Effector memory CD8-positive, alpha-beta T cell (primary cell): ENCODE results near the gene NLRX1.
"Not testable (repeated sequence)": the region's sequence is repeated elsewhere in the genome, so short reads cannot be mapped to it uniquely, and the experiment has no call there.

Source experiments
- ATAC-seq: fragments of 150-1000 bp; cut with Tn5 transposase; replicated peaks from 2 replicates; pipeline ENCODE4 v1.10.0; 2021; ENCODE audit warnings: mild to moderate bottlenecking, moderate library complexity
- DNase-seq, 3 experiments: peaks; one replicate each; pipeline ENCODE4 v3.0.0; 2021
- H3K27ac Mint-ChIP-seq, 2 donors: one replicate each; pipeline ENCODE4 v1.8.0; 2022; ENCODE audit warnings: mild to moderate bottlenecking in 2 of 2, mixed read lengths in 2 of 2, moderate library complexity in 2 of 2
- H3K27me3 Mint-ChIP-seq, 2 donors: one replicate each; pipeline ENCODE4 v1.8.0; 2022; ENCODE audit warnings: mixed read lengths in 2 of 2
- H3K36me3 Mint-ChIP-seq: one replicate; pipeline ENCODE4 v1.8.0; 2022; ENCODE audit warnings: mild to moderate bottlenecking, moderate library complexity, mixed read lengths; ENCODE audit not compliant: insufficient read depth
- H3K4me1 Mint-ChIP-seq, 2 donors: one replicate each; pipeline ENCODE4 v1.8.0; 2022; ENCODE audit warnings: low read depth in 2 of 2, mixed read lengths in 2 of 2
- H3K4me3 Mint-ChIP-seq, 2 donors: one replicate each; pipeline ENCODE4 v1.8.0; 2022; ENCODE audit warnings: mild to moderate bottlenecking in 2 of 2, mixed read lengths in 2 of 2, moderate library complexity in 2 of 2
- H3K9me3 Mint-ChIP-seq, 2 donors: one replicate each; pipeline ENCODE4 v1.8.0; 2022; ENCODE audit warnings: mixed read lengths in 2 of 2
- total RNA-seq, 9 experiments: gene quantifications; one replicate each; lab custom pipeline; 2026; lab: John Stamatoyannopoulos, UW

Gene NLRX1
- total RNA-seq: 8.9 to 19.2 (median 13.4) reads per million in 9 experiments

GRCh38 chr11:119168471-119169281 lies at the start of gene NLRX1:
NLRX1 (plus strand) TSS chr11:119168725; CDS start chr11:119171404, 2,679 bp downstream.
- Mint-ChIP-seq H3K27me3 (no peaks in the 10 kb centered on the region), H3K4me3 (peak within 1 kb of the TSS; percentile 87 to 89), H3K27ac (peak within 1 kb of the TSS; percentile 83 to 91)

GRCh38 chr11:119118946-119119345 lies 49.6 kb upstream of the NLRX1 start:
- Mint-ChIP-seq H3K9me3 (no peaks in the 10 kb centered on the region), H3K4me3 (no peak overlapping the region), H3K36me3 (peaks cover 25% of the 10 kb centered on the region), H3K27me3 (no peaks in the 10 kb centered on the region), H3K27ac (no peak overlapping the region), H3K4me1 (peaks cover 30 to 43% of the 10 kb centered on the region in 2 donors)
- DNase-seq (no peak), ATAC-seq (no peak)

More at GRCh38 chr11:119168471-119169281, at the start of gene NLRX1:
- peaks cover 0 to 3% of the 10 kb centered on the region in 2 donors for H3K4me1 Mint-ChIP-seq
- H3K36me3 Mint-ChIP-seq: peaks cover 8% of the 10 kb centered on the region
- peak; percentile 98 for ATAC-seq
- no peaks in the 10 kb centered on the region for H3K9me3 Mint-ChIP-seq
- peak; percentile 79 to 85 (median 81) for DNase-seq

- H3K4me3 Mint-ChIP-seq: peak overlapping the region; percentile 85 to 91
- DNase-seq (no peak), ATAC-seq (no peak)
- H3K9me3 Mint-ChIP-seq: no peaks in the 10 kb centered on the region
- peak overlapping the region; percentile 81 to 94 for H3K27ac Mint-ChIP-seq
- H3K36me3 Mint-ChIP-seq: peaks cover 26% of the 10 kb centered on the region
- H3K4me1 Mint-ChIP-seq: peaks cover 25 to 42% of the 10 kb centered on the region in 2 donors
- no peaks in the 10 kb centered on the region for H3K27me3 Mint-ChIP-seq
Measured at GRCh38 chr11:119120639-119121007, 47.9 kb upstream of the NLRX1 start.

- DNase-seq (peak; percentile 97 to 99 (median 98)), ATAC-seq (peak; percentile 97)
- H3K9me3 Mint-ChIP-seq: no peaks in the 10 kb centered on the region
- no peaks in the 10 kb centered on the region for H3K27me3 Mint-ChIP-seq
- H3K4me1 Mint-ChIP-seq: peaks cover 25 to 38% of the 10 kb centered on the region in 2 donors
- H3K36me3 Mint-ChIP-seq: peaks cover 22% of the 10 kb centered on the region
- H3K4me3 Mint-ChIP-seq: peak within 1 kb of the TSS; percentile 85 to 91
- H3K27ac Mint-ChIP-seq: peak within 1 kb of the TSS; percentile 81 to 94
Measured at GRCh38 chr11:119121008-119121810, 47.3 kb upstream of the NLRX1 start, which contains the start of gene HINFP. HINFP (plus strand) TSS chr11:119121580; CDS start chr11:119126945, 5,365 bp downstream.

- H3K4me1 Mint-ChIP-seq: peaks cover 27 to 40% of the 10 kb centered on the region in 2 donors
- H3K4me3 Mint-ChIP-seq: peak overlapping the region; percentile 85 to 91
- peaks cover 25% of the 10 kb centered on the region for H3K36me3 Mint-ChIP-seq
- H3K27ac Mint-ChIP-seq: peak overlapping the region; percentile 81 to 94
- no peaks in the 10 kb centered on the region for H3K27me3 Mint-ChIP-seq
- ATAC-seq (no peak), DNase-seq (no peak)
- H3K9me3 Mint-ChIP-seq: no peaks in the 10 kb centered on the region
Measured at GRCh38 chr11:119121811-119122124, 46.8 kb upstream of the NLRX1 start.

GRCh38 chr11:119125821-119126220 lies 42.7 kb upstream of the NLRX1 start:
- H3K27me3 Mint-ChIP-seq: no peaks in the 10 kb centered on the region
- peaks cover 22 to 39% of the 10 kb centered on the region in 2 donors for H3K4me1 Mint-ChIP-seq
- no peaks in the 10 kb centered on the region for H3K9me3 Mint-ChIP-seq
- peaks cover 59% of the 10 kb centered on the region for H3K36me3 Mint-ChIP-seq
- no peak overlapping the region for H3K4me3 Mint-ChIP-seq
- no peak for ATAC-seq
- H3K27ac Mint-ChIP-seq: no peak overlapping the region
- DNase-seq: no peak

GRCh38 chr11:119126675-119127268 lies 41.8 kb upstream of the NLRX1 start:
- Mint-ChIP-seq H3K4me1 (peaks cover 19 to 32% of the 10 kb centered on the region in 2 donors), H3K27me3 (no peaks in the 10 kb centered on the region), H3K9me3 (no peaks in the 10 kb centered on the region), H3K4me3 (no peak overlapping the region), H3K27ac (peak overlapping the region; percentile 73 to 81), H3K36me3 (peaks cover 59% of the 10 kb centered on the region)
- no peak for ATAC-seq
- DNase-seq: no peak

GRCh38 chr11:119130662-119131061 lies 37.9 kb upstream of the NLRX1 start:
- Mint-ChIP-seq H3K36me3 (peaks cover 57% of the 10 kb centered on the region), H3K27me3 (no peaks in the 10 kb centered on the region)

GRCh38 chr11:119134389-119134978 lies 34.0 kb upstream of the NLRX1 start:
- ATAC-seq: peak; percentile 33
- Mint-ChIP-seq H3K27ac (no peak overlapping the region), H3K36me3 (peaks cover 31% of the 10 kb centered on the region), H3K27me3 (peaks cover 7 to 9% of the 10 kb centered on the region in 2 donors), H3K9me3 (no peaks in the 10 kb centered on the region), H3K4me1 (no peaks in the 10 kb centered on the region), H3K4me3 (no peak overlapping the region)
- DNase-seq: no peak

More at GRCh38 chr11:119130662-119131061, 37.9 kb upstream of the NLRX1 start:
- Mint-ChIP-seq H3K4me3 (no peak overlapping the region), H3K27ac (no peak overlapping the region), H3K4me1 (peaks cover 5 to 8% of the 10 kb centered on the region in 2 donors), H3K9me3 (no peaks in the 10 kb centered on the region)
- DNase-seq (no peak), ATAC-seq (no peak)

GRCh38 chr11:119139276-119139675 lies 29.2 kb upstream of the NLRX1 start:
- not testable (repeated sequence) for H3K4me3 Mint-ChIP-seq, ATAC-seq, H3K27ac Mint-ChIP-seq, H3K4me1 Mint-ChIP-seq, DNase-seq, H3K36me3 Mint-ChIP-seq, H3K9me3 Mint-ChIP-seq
- peaks cover 22 to 26% of the 10 kb centered on the region in 2 donors for H3K27me3 Mint-ChIP-seq

GRCh38 chr11:119144825-119145486 lies 23.6 kb upstream of the NLRX1 start:
- H3K9me3 Mint-ChIP-seq: no peaks in the 10 kb centered on the region
- H3K27ac Mint-ChIP-seq: no peak overlapping the region
- ATAC-seq (peak; percentile 33), DNase-seq (no peak)
- no peaks in the 10 kb centered on the region for H3K36me3 Mint-ChIP-seq
- H3K4me3 Mint-ChIP-seq: no peak overlapping the region
- H3K27me3 Mint-ChIP-seq: peaks cover 41 to 65% of the 10 kb centered on the region in 2 donors
- H3K4me1 Mint-ChIP-seq: peaks cover 0 to 8% of the 10 kb centered on the region in 2 donors

GRCh38 chr11:119145551-119145950 lies 23.0 kb upstream of the NLRX1 start:
- Mint-ChIP-seq H3K4me3 (no peak overlapping the region), H3K27ac (no peak overlapping the region), H3K9me3 (no peaks in the 10 kb centered on the region), H3K27me3 (peaks cover 41 to 68% of the 10 kb centered on the region in 2 donors), H3K36me3 (no peaks in the 10 kb centered on the region), H3K4me1 (peaks cover 0 to 8% of the 10 kb centered on the region in 2 donors)
- ATAC-seq: no peak
- DNase-seq: no peak
